ENCODE results near the gene RNF133.

Gene RNF133

DNA sequence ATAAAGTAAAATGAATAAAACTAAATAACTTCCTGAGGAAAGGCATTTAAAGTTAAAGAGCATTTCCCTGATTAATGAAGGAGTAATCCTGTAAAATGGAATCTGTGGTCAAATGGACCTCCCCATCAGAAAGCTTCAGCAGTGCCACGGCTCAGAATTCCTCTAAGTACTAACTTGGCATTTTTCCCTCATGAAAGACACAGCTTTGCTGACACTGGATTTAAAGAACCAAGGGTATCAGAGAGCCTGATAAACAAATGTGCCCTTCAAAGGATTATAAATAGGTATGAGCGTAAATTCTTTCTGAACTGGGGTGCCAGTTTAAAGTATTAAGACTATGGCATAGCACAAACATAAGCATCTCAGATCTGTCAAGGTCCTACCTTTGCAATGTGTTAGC is 28.0 kb upstream of the RNF133 start:
- Histone ChIP-seq H3K18ac (ENCODE audit: low read length) (no peak overlapping the region), H2BK5ac (ENCODE audit: low read length) (no peak overlapping the region), H3K14ac (ENCODE audit: low read length) (no peak overlapping the region), H3K9ac (ENCODE audit: low read depth, low read length, poor library complexity) (no peak overlapping the region), H2AK5ac (ENCODE audit: low read depth, low read length) (no peak overlapping the region), H4K8ac (ENCODE audit: low read depth, low read length) (no peak overlapping the region), H3K4ac (ENCODE audit: low read length) (no peak overlapping the region), H3K36me3 (replicated peaks in 1 of 2; ENCODE audit: control insufficient read depth in 2 of 2, insufficient read depth in 2 of 2, low read length in 2 of 2) (no peaks in the 10 kb centered on the region), H2BK120ac (ENCODE audit: low read depth, low read length) (no peak overlapping the region), H3K27ac (replicated peaks; ENCODE audit: low read length) (no peak overlapping the region), H3K4me1 (ENCODE audit: control insufficient read depth in 2 of 2, insufficient read depth in 1 of 2, low read depth in 1 of 2, low read length in 2 of 2) (no peaks in the 10 kb centered on the region), H4K91ac (ENCODE audit: low read depth, low read length, poor library complexity) (no peak overlapping the region), H2BK12ac (ENCODE audit: low read length) (no peak overlapping the region), H2BK15ac (ENCODE audit: low read length) (no peak overlapping the region), H3K4me3 (ENCODE audit: low read length in 2 of 2) (no peak overlapping the region), H3K23ac (ENCODE audit: low read depth, low read length, poor library complexity) (no peak overlapping the region), H2AFZ (ENCODE audit: low read length) (no peak overlapping the region), H3K4me2 (ENCODE audit: insufficient read depth, low read length, poor library complexity, severe bottlenecking) (no peak overlapping the region), H3K9me3 (replicated peaks in 1 of 2; ENCODE audit: control insufficient read depth in 2 of 2, insufficient read depth in 1 of 2, low read depth in 1 of 2, low read length in 2 of 2) (no peaks in the 10 kb centered on the region), H3K27me3 (ENCODE audit: control insufficient read depth in 3 of 3, insufficient read depth in 3 of 3, low read depth in 1 of 3, low read length in 3 of 3) (no peaks in the 10 kb centered on the region), H3K79me1 (ENCODE audit: low read depth, low read length) (no peaks in the 10 kb centered on the region)
- DNase-seq (ENCODE audit: low spot score) = no peak
- no CpG with 5 or more reads among the region's 2 CpGs for WGBS, 2 donors (ENCODE audit: extremely low coverage in 2 of 2, insufficient read length in 2 of 2, insufficient replicate concordance in 1 of 2)

DNA sequence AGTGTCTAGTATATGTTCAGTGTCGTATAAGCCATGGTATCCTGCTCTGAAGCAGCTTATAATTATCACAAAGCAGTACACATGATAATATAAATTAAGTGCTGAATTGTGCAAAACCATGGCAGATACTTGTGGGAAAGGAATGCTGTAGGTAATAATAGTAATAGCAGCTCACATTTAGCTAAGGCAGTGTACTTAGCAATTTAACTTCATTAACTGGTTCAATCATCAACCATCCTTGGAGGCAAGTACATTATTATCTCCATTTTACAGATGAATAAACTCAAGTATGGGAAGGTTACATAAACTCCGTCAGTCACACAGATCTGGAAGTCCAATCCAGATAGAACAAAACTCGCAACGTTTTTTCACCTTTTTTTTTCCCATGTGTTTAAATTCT is 25.4 kb upstream of the RNF133 start:
- H3K27ac ChIP-seq (replicated peaks; ENCODE audit: low read length) = no peak overlapping the region
- H3K4me3 ChIP-seq (ENCODE audit: low read length in 2 of 2) = no peak overlapping the region
- H3K18ac ChIP-seq (ENCODE audit: low read length) = no peak overlapping the region
- no peak overlapping the region for H3K4ac ChIP-seq (ENCODE audit: low read length)
- H3K79me1 ChIP-seq (ENCODE audit: low read depth, low read length) = no peaks in the 10 kb centered on the region
- H2AFZ ChIP-seq (ENCODE audit: low read length) = no peak overlapping the region
- no peak overlapping the region for H4K8ac ChIP-seq (ENCODE audit: low read depth, low read length)
- no peak overlapping the region for H3K9ac ChIP-seq (ENCODE audit: low read depth, low read length, poor library complexity)
- no peak overlapping the region for H2BK15ac ChIP-seq (ENCODE audit: low read length)
- no peaks in the 10 kb centered on the region for H3K36me3 ChIP-seq (replicated peaks in 1 of 2; ENCODE audit: control insufficient read depth in 2 of 2, insufficient read depth in 2 of 2, low read length in 2 of 2)
- no peak overlapping the region for H2AK5ac ChIP-seq (ENCODE audit: low read depth, low read length)
- no peak overlapping the region for H4K91ac ChIP-seq (ENCODE audit: low read depth, low read length, poor library complexity)
- H2BK5ac ChIP-seq (ENCODE audit: low read length) = no peak overlapping the region
- H3K9me3 ChIP-seq (replicated peaks in 1 of 2; ENCODE audit: control insufficient read depth in 2 of 2, insufficient read depth in 1 of 2, low read depth in 1 of 2, low read length in 2 of 2) = no peaks in the 10 kb centered on the region
- no peak overlapping the region for H2BK12ac ChIP-seq (ENCODE audit: low read length)
- H3K4me2 ChIP-seq (ENCODE audit: insufficient read depth, low read length, poor library complexity, severe bottlenecking) = no peak overlapping the region
- no CpG with 5 or more reads among the region's 4 CpGs for WGBS, 2 donors (ENCODE audit: extremely low coverage in 2 of 2, insufficient read length in 2 of 2, insufficient replicate concordance in 1 of 2)
- no peak for DNase-seq (ENCODE audit: low spot score)
- H3K27me3 ChIP-seq (ENCODE audit: control insufficient read depth in 3 of 3, insufficient read depth in 3 of 3, low read depth in 1 of 3, low read length in 3 of 3) = no peaks in the 10 kb centered on the region
- no peak overlapping the region for H3K23ac ChIP-seq (ENCODE audit: low read depth, low read length, poor library complexity)
- H3K14ac ChIP-seq (ENCODE audit: low read length) = no peak overlapping the region
- no peaks in the 10 kb centered on the region for H3K4me1 ChIP-seq (ENCODE audit: control insufficient read depth in 2 of 2, insufficient read depth in 1 of 2, low read depth in 1 of 2, low read length in 2 of 2)
- no peak overlapping the region for H2BK120ac ChIP-seq (ENCODE audit: low read depth, low read length)

DNA sequence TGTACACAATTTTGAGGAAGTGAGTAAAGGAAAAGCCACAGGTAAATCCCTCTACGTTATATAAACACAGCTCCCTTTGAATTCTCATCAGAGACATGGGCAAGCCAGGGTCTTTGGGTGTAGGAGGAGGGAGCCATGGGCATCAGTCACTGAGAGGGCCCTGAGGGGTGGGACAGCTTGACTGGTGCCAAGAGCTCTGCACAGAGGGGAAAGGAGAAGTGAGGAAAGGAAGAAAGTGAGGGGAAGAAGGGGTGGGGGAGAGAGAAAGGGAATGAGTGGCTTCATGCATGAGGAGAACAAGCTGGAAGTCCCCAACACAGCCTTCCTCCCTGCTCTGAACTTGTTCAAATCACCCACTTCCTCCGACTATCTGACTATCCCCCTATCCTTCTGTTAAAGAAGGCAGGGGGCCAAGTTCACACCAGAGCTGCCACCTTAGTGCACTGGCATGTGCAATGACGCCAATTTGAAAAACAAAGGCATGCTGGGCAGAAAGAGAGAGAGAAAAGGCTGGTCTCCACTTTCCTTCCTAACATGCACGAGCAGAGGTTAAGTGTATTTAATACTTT is 20.2 kb upstream of the RNF133 start:
- Histone ChIP-seq H3K27ac (replicated peaks; ENCODE audit: low read length) (no peak overlapping the region), H3K4me3 (ENCODE audit: low read length in 2 of 2) (no peak overlapping the region), H3K27me3 (ENCODE audit: control insufficient read depth in 3 of 3, insufficient read depth in 3 of 3, low read depth in 1 of 3, low read length in 3 of 3) (no peaks in the 10 kb centered on the region), H3K18ac (ENCODE audit: low read length) (no peak overlapping the region), H3K4me2 (ENCODE audit: insufficient read depth, low read length, poor library complexity, severe bottlenecking) (no peak overlapping the region), H2BK12ac (ENCODE audit: low read length) (no peak overlapping the region), H4K8ac (ENCODE audit: low read depth, low read length) (no peak overlapping the region), H3K23ac (ENCODE audit: low read depth, low read length, poor library complexity) (no peak overlapping the region), H3K4ac (ENCODE audit: low read length) (no peak overlapping the region), H3K79me1 (ENCODE audit: low read depth, low read length) (no peaks in the 10 kb centered on the region), H2BK15ac (ENCODE audit: low read length) (no peak overlapping the region), H2AFZ (ENCODE audit: low read length) (no peak overlapping the region), H3K4me1 (ENCODE audit: control insufficient read depth in 2 of 2, insufficient read depth in 1 of 2, low read depth in 1 of 2, low read length in 2 of 2) (peaks cover 0 to 3% of the 10 kb centered on the region in 2 donors), H3K14ac (ENCODE audit: low read length) (no peak overlapping the region), H3K9me3 (replicated peaks in 1 of 2; ENCODE audit: control insufficient read depth in 2 of 2, insufficient read depth in 1 of 2, low read depth in 1 of 2, low read length in 2 of 2) (no peaks in the 10 kb centered on the region), H3K9ac (ENCODE audit: low read depth, low read length, poor library complexity) (no peak overlapping the region), H2BK120ac (ENCODE audit: low read depth, low read length) (no peak overlapping the region), H3K36me3 (replicated peaks in 1 of 2; ENCODE audit: control insufficient read depth in 2 of 2, insufficient read depth in 2 of 2, low read length in 2 of 2) (no peaks in the 10 kb centered on the region), H4K91ac (ENCODE audit: low read depth, low read length, poor library complexity) (no peak overlapping the region), H2BK5ac (ENCODE audit: low read length) (no peak overlapping the region), H2AK5ac (ENCODE audit: low read depth, low read length) (no peak overlapping the region)
- DNase-seq (ENCODE audit: low spot score) = no peak
- no CpG with 5 or more reads among the region's 4 CpGs for WGBS, 2 donors (ENCODE audit: extremely low coverage in 2 of 2, insufficient read length in 2 of 2, insufficient replicate concordance in 1 of 2)

DNA sequence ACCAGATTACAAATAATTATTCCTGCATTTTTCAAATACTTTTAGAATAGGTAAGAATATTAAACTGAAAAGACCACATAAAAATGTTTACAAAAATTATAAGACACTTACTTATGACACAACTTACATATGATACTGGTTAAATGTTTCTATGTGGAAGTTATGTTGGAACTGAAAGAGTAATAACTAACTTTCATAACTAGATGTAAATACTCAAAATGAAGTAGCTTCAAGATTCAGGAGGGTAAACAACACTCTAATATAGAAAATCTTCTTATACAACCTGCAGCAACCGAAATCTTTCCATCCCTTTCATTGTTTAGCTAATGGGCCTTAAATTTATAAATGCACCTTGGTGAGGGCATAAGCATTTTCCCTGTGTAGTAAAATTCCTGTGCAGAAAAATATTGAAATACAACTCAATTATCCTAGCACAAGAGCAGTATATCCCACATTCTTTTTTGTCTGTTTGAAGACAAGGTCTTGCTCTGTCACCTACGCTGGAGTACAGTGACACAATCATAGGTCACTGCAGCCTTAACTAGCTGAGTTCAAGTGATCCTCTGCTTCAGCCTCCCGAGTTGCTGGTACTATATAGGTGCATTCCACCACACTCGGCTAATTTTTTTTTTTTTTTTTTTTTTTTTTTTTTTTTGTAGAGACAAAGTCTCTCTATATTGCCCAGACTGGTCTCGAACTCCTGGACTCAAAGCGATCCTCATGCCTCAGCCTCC is 18.6 kb upstream of the RNF133 start:
- Histone ChIP-seq H3K27ac (replicated peaks; ENCODE audit: low read length) (no peak overlapping the region), H2AFZ (ENCODE audit: low read length) (no peak overlapping the region), H3K79me1 (ENCODE audit: low read depth, low read length) (no peaks in the 10 kb centered on the region), H2BK12ac (ENCODE audit: low read length) (no peak overlapping the region), H2AK5ac (ENCODE audit: low read depth, low read length) (no peak overlapping the region), H3K4me1 (ENCODE audit: control insufficient read depth in 2 of 2, insufficient read depth in 1 of 2, low read depth in 1 of 2, low read length in 2 of 2) (peaks cover 0 to 3% of the 10 kb centered on the region in 2 donors), H4K8ac (ENCODE audit: low read depth, low read length) (no peak overlapping the region), H3K9ac (ENCODE audit: low read depth, low read length, poor library complexity) (no peak overlapping the region), H3K4me3 (ENCODE audit: low read length in 2 of 2) (no peak overlapping the region), H2BK15ac (ENCODE audit: low read length) (no peak overlapping the region), H3K9me3 (replicated peaks in 1 of 2; ENCODE audit: control insufficient read depth in 2 of 2, insufficient read depth in 1 of 2, low read depth in 1 of 2, low read length in 2 of 2) (no peaks in the 10 kb centered on the region), H3K18ac (ENCODE audit: low read length) (no peak overlapping the region), H3K23ac (ENCODE audit: low read depth, low read length, poor library complexity) (no peak overlapping the region), H3K4ac (ENCODE audit: low read length) (no peak overlapping the region), H3K14ac (ENCODE audit: low read length) (no peak overlapping the region), H3K36me3 (replicated peaks in 1 of 2; ENCODE audit: control insufficient read depth in 2 of 2, insufficient read depth in 2 of 2, low read length in 2 of 2) (no peaks in the 10 kb centered on the region), H2BK5ac (ENCODE audit: low read length) (no peak overlapping the region), H2BK120ac (ENCODE audit: low read depth, low read length) (no peak overlapping the region), H3K27me3 (ENCODE audit: control insufficient read depth in 3 of 3, insufficient read depth in 3 of 3, low read depth in 1 of 3, low read length in 3 of 3) (no peaks in the 10 kb centered on the region), H4K91ac (ENCODE audit: low read depth, low read length, poor library complexity) (no peak overlapping the region), H3K4me2 (ENCODE audit: insufficient read depth, low read length, poor library complexity, severe bottlenecking) (no peak overlapping the region)
- no peak for DNase-seq (ENCODE audit: low spot score)
- no CpG with 5 or more reads among the region's 6 CpGs for WGBS, 2 donors (ENCODE audit: extremely low coverage in 2 of 2, insufficient read length in 2 of 2, insufficient replicate concordance in 1 of 2)
